ENCODE data around the gene MT2A. TPM values are rescaled to one million over a fixed set of nuclear protein-coding genes. Genes with fewer than 3 reads are reported as not detected.
A peak's percentile ranks its signal among the peaks of the same experiment; 100 is the strongest.
"Not testable (repeated sequence)": the region's sequence is repeated elsewhere in the genome, so short reads cannot be mapped to it uniquely, and the experiment has no call there.

Gene MT2A
- total RNA-seq, 1 donor: 33.7 TPM

DNA sequence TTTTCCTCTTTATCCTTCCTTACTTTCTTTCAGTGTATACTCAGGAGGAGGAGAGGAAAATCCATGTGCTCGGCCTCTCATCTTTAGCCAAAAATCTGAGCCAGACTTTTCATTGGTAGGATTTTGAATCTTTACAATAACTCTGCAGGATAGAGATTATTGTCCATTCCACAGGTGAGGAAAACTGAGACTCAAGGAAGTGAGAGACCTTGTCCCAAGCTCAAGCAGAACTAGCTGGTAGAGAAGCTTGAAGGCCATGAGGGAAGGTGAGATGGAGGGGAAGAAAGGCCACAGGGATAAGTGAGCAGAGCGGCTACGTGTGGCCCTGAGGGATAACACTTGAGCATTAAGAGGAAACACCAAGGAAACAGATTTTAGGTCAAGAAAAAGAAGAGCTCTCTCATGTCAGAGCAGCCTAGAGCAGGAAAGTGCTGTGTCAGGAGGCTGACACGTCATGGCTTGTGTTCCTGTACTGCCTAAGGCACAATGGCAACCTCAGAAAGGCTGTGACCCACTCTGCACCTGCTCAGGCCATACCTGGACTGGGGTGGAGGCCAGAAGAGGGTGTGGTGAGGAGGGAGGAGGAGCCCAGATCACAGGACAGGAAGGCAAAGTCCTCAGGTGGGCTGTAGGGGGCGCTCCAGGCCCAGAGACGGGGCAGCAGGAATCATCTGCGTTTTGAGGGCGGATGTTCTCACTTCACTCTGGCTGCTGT lies 31.6 kb upstream of the MT2A start:
- DNase-seq (ENCODE audit: insufficient read length, low spot score, missing footprints): no peak
- Histone ChIP-seq H3K36me3 (ENCODE audit: insufficient read depth, low read length) (no peaks in the 10 kb centered on the region), H3K9me3 (ENCODE audit: low read depth, low read length) (no peaks in the 10 kb centered on the region), H3K4me3 (ENCODE audit: insufficient read depth, low read length) (no peak overlapping the region), H3K79me2 (ENCODE audit: insufficient read depth, low read length) (no peaks in the 10 kb centered on the region), H3K4me2 (ENCODE audit: insufficient read depth, low read length) (no peak overlapping the region), H4K20me1 (ENCODE audit: insufficient read depth, low read length) (no peaks in the 10 kb centered on the region), H3K27ac (ENCODE audit: low read depth, low read length) (no peak overlapping the region), H2AFZ (ENCODE audit: low read length) (no peak overlapping the region), H3K4me1 (ENCODE audit: insufficient read depth, low read length) (no peaks in the 10 kb centered on the region), H3K27me3 (ENCODE audit: insufficient read depth, low read length) (peaks cover 4% of the 10 kb centered on the region)
- peak; percentile 74 for TF ChIP-seq CTCF (IDR thresholded peaks at IDR 0.05; ENCODE audit: extremely low read depth, low read depth, low read length)

GRCh38 chr16:56577300-56577625 lies 31.1 kb upstream of the MT2A start:
- TF ChIP-seq CTCF (IDR thresholded peaks at IDR 0.05; ENCODE audit: extremely low read depth, low read depth, low read length): no peak
- H3K9me3 ChIP-seq (ENCODE audit: low read depth, low read length): no peaks in the 10 kb centered on the region
- no peak overlapping the region for H3K27ac ChIP-seq (ENCODE audit: low read depth, low read length)
- H3K36me3 ChIP-seq (ENCODE audit: insufficient read depth, low read length): no peaks in the 10 kb centered on the region
- no peaks in the 10 kb centered on the region for H4K20me1 ChIP-seq (ENCODE audit: insufficient read depth, low read length)
- H3K4me3 ChIP-seq (ENCODE audit: insufficient read depth, low read length): no peak overlapping the region
- H2AFZ ChIP-seq (ENCODE audit: low read length): no peak overlapping the region
- no peaks in the 10 kb centered on the region for H3K79me2 ChIP-seq (ENCODE audit: insufficient read depth, low read length)
- H3K4me1 ChIP-seq (ENCODE audit: insufficient read depth, low read length): no peaks in the 10 kb centered on the region
- no peak for DNase-seq (ENCODE audit: insufficient read length, low spot score, missing footprints)
- H3K27me3 ChIP-seq (ENCODE audit: insufficient read depth, low read length): peaks cover 4% of the 10 kb centered on the region
- H3K4me2 ChIP-seq (ENCODE audit: insufficient read depth, low read length): no peak overlapping the region

DNA sequence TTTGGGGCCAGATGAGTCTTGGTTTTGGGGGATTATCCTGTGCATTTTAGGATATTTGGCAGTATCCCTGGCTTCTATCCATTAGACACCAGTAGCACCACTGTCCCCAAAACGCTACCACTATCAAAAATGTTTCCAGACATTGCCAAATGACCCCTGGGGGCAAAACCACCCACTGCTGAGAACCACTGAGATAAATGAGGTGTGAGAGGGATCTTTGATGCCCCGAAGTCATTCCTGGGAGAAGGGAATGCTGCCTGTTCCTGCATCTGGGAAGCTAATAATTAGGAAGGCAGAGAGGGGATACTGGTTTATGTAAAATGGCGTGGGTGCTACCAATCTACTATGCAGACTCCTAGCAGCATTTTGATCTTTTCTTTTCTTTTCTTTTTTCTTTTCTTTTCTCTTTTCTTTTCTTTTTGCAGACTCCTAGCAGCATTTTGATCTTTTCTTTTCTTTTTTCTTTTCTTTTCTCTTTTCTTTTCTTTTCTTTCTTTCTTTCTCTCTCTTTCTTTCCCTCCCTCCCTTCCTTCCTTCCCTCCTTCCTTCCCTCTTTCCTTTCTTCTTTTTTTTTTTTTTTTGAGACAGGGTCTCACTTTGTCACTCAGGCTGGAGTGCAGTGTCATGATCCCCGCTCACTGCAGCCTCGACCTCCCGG lies 27.9 kb upstream of the MT2A start:
- H3K27ac ChIP-seq (ENCODE audit: low read depth, low read length): no peak overlapping the region
- H3K4me2 ChIP-seq (ENCODE audit: insufficient read depth, low read length): no peak overlapping the region
- no peak for DNase-seq (ENCODE audit: insufficient read length, low spot score, missing footprints)
- H3K27me3 ChIP-seq (ENCODE audit: insufficient read depth, low read length): peaks cover 9% of the 10 kb centered on the region
- TF ChIP-seq CTCF (IDR thresholded peaks at IDR 0.05; ENCODE audit: extremely low read depth, low read depth, low read length): no peak
- no peaks in the 10 kb centered on the region for H4K20me1 ChIP-seq (ENCODE audit: insufficient read depth, low read length)
- H3K79me2 ChIP-seq (ENCODE audit: insufficient read depth, low read length): no peaks in the 10 kb centered on the region
- H3K4me1 ChIP-seq (ENCODE audit: insufficient read depth, low read length): no peaks in the 10 kb centered on the region
- no peaks in the 10 kb centered on the region for H3K36me3 ChIP-seq (ENCODE audit: insufficient read depth, low read length)
- H3K4me3 ChIP-seq (ENCODE audit: insufficient read depth, low read length): no peak overlapping the region
- no peak overlapping the region for H2AFZ ChIP-seq (ENCODE audit: low read length)
- no peaks in the 10 kb centered on the region for H3K9me3 ChIP-seq (ENCODE audit: low read depth, low read length)

DNA sequence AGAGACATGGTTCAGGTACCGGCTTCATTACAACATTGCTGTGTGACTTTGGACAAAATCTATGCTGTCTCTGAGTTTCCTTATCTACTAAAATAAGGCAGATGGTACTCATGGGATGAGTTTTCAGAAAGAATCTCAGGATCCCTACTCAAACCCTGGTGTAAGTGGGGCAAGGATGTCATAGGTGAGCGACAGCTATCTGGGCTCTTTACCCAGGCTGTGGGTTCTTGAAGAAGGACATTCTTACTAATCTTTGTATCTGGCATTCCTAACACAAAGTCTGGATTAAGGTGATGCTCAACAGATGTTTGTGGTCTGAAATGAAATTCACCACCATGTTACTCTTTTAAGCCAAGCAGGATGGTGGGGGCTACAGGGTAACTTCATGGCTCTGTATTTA lies 25.5 kb upstream of the MT2A start:
- not testable (repeated sequence) for H3K4me2 ChIP-seq (ENCODE audit: insufficient read depth, low read length); H2AFZ ChIP-seq (ENCODE audit: low read length); DNase-seq (ENCODE audit: insufficient read length, low spot score, missing footprints); H3K79me2 ChIP-seq (ENCODE audit: insufficient read depth, low read length); H3K9me3 ChIP-seq (ENCODE audit: low read depth, low read length); H3K4me3 ChIP-seq (ENCODE audit: insufficient read depth, low read length); H3K4me1 ChIP-seq (ENCODE audit: insufficient read depth, low read length); H3K27ac ChIP-seq (ENCODE audit: low read depth, low read length); H4K20me1 ChIP-seq (ENCODE audit: insufficient read depth, low read length); H3K36me3 ChIP-seq (ENCODE audit: insufficient read depth, low read length)
- peaks cover 22% of the 10 kb centered on the region for H3K27me3 ChIP-seq (ENCODE audit: insufficient read depth, low read length)
